Measurements from ENCODE around the gene GPR146. TPM values are rescaled to one million over a fixed set of nuclear protein-coding genes. Genes with fewer than 3 reads are reported as not detected.
A peak's percentile ranks its signal among the peaks of the same experiment; 100 is the strongest.
"Not testable (repeated sequence)": the region's sequence is repeated elsewhere in the genome, so short reads cannot be mapped to it uniquely, and the experiment has no call there.

Gene GPR146
- polyA plus RNA-seq, 3 donors: 2.8 to 5.9 (median 3.2) TPM

DNA sequence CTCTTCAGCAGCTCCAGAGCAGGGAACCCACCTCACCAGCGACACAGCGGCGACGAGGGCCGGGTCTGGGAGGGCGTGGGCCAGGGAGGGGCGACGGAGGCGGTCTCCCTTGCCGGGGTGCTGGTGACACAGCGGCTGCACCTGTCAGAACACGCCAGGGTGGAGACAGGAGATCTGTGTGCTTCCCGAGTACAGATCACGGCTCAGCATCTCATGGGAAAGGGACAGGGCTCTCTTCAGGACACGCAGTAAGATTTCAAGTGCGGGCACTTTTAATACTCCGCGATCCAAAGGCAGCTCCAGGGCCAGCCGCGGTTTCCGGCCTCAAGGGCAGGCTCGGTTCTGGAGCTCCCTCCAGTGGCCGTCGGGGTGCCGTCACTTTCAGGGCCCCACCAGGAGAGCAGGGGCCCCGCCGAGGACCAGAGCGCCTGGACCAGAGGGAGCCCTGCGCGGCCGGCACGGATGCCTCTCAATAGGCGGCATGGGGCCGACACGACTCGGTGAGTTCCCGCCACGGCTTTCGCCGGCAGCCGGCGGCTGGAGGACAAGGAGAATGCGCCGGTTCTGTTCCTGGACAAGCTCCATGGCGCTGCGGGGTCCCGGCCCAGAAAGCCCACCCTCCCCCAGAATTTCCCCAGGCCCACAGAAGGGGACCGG, 21.4 kb downstream of the GPR146 start:
- no peak for DNase-seq (ENCODE audit: extremely low read depth in 1 of 11, low read depth in 9 of 11, low spot score in 4 of 11)

DNA sequence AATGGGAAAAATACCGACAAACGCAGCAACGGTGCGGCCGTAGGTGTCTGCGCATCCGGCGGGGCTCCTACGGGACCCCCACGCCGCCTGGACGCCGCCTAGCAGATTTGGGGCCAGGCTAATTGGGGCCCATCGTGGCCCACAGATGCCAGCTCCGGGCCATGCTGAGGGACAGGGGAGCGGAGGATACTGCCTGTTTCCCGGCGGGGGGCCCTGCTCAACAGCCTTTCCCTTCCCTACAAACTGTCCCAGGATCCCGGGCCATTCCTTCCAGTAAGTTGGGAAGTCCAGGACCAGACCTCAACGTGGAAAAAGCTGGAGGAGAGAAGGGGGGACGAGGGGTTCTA, 21.9 kb downstream of the GPR146 start:
- DNase-seq (ENCODE audit: extremely low read depth in 1 of 11, low read depth in 9 of 11, low spot score in 4 of 11): no peak

DNA sequence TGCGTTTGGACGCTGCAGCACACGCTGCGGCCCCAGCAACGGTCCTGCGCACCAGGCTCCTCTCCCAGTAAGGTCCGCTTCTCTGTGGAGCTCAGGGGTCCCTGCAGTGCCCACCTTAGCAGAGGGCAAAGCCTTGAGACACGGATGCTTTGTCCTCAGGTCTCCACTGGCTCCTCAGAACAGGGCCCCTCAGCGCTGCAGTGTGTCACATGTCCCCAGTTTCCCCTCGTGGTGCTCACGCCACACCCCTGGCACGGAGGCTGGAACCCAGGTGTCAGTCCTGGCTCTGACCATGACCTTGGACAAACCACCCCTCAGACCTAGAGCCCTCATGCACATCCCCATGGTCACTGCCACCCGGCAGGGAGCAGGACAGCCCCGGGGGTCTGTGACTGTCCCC, 23.7 kb downstream of the GPR146 start:
- DNase-seq (ENCODE audit: extremely low read depth in 1 of 11, low read depth in 9 of 11, low spot score in 4 of 11): no peak

DNA sequence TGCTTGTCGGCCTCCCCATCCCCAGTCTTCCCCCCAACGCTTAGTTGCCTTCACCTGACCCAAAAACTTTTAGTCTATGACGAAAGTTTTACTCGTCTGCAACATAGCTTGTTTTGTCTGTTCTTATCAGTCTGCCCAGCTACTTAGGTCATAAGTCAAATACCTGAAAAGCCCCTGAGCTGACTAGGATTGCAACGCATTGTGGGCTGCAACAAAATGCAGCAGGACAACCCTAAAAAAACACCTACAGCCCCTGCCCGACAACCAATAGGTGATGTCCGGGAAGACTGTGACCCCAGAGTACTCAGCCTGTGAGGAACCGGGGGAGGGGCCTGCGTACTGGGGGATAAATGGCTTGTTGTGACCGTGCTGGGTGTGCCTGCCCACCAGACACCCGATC, 24.3 kb downstream of the GPR146 start:
- DNase-seq (ENCODE audit: extremely low read depth in 1 of 11, low read depth in 9 of 11, low spot score in 4 of 11): no peak

DNA sequence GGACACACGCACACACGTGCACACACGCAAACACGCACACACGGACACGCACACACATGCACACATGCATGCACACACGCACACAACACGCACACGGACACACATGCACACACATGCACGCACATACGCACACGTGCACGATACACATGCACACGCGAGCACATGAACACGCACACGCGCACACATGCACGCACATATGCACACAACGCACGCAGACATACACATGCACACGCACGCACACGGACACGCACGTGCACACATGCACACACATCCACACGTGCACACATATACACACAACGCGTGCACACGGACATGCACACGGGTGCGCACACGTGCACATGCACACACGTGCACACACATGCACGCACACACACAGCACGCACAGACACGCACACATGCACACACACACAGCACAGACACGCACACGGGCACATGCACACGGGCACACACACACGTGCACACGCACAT, 26.2 kb downstream of the GPR146 start:
- DNase-seq (ENCODE audit: extremely low read depth in 1 of 11, low read depth in 9 of 11, low spot score in 4 of 11): no peak

DNA sequence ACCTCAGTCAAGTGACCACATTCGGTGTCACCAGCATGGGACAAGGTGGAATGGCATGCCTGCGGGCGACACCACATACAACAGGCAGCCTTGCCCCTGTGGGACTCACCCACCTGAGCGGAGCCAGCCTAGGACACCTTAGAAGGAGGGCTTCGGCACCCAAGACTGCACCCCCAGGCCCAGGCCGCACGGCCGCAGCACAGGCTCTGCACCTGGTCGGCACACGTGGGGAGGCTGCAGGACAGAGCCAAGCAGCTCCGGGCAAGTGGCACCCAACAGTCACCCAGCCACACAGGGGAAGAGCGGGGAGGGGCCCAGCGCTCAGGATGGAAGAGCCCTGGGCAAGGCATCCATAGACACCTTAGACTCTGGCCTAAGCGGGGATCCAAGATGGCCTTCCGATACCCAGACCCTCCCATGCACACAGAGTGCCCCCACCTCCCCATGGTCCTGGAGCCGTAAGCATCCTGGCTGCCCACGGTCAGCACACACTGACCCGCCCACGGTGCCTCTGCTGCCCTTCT, 27.4 kb downstream of the GPR146 start:
- DNase-seq (ENCODE audit: extremely low read depth in 1 of 11, low read depth in 9 of 11, low spot score in 4 of 11): no peak

DNA sequence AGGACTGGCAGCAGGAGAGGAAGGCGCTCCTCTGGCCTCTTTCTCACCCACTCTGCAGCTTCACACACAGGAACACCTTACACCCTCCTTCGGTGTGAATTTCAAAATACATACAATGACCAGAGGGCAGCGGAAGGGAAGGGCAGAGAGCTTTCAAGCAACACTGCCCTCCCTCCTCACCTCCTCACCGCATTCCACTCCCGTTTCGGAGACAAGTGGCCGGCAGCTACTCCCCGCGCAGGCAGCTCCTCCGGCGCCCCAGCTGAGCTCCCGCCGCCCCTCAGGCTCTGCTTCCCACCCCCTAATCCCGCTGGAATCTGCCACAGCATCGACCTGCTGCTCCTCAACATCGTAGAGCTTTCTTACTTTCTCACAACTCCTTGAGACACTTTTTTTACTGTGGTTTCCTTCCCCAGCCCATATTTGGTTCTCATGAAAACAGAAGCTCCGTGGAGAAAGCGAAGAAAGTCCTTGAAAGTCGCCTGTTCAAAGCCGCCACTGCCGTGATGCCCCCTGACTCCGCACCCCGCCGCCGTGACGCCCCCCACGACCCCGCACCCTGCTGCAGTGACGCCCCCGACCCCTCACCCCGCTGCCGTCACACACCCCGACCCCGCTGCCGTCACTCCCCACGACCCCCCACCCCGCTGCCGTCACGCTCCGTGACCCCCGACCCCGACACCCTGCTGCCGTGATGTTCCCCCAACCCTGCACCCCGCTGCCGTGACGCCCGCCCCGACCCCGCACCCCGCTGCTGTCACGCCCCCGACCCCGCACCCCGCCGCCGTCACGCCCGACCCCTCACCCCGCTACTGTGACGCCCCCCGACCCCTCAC, 29.0 kb downstream of the GPR146 start:
- DNase-seq (ENCODE audit: extremely low read depth in 1 of 11, low read depth in 9 of 11, low spot score in 4 of 11): peak in 1 of 11 donors; percentile 53

DNA sequence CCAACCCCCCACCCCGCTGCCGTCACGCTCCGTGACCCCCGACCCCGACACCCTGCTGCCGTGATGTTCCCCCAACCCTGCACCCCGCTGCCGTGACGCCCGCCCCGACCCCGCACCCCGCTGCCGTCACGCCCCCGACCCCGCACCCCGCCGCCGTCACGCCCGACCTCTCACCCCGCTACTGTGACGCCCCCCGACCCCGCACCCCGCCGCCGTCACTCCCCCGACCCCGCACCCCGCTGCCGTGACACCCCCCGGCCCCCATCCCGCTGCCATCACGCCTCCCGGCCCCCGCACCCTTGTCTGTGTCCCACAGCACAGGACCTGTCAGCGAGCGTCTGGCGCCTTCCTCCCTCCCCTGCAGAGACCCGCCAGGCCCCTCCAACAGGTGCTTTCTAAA, 29.7 kb downstream of the GPR146 start:
- DNase-seq (ENCODE audit: extremely low read depth in 1 of 11, low read depth in 9 of 11, low spot score in 4 of 11): not testable (repeated sequence)

DNA sequence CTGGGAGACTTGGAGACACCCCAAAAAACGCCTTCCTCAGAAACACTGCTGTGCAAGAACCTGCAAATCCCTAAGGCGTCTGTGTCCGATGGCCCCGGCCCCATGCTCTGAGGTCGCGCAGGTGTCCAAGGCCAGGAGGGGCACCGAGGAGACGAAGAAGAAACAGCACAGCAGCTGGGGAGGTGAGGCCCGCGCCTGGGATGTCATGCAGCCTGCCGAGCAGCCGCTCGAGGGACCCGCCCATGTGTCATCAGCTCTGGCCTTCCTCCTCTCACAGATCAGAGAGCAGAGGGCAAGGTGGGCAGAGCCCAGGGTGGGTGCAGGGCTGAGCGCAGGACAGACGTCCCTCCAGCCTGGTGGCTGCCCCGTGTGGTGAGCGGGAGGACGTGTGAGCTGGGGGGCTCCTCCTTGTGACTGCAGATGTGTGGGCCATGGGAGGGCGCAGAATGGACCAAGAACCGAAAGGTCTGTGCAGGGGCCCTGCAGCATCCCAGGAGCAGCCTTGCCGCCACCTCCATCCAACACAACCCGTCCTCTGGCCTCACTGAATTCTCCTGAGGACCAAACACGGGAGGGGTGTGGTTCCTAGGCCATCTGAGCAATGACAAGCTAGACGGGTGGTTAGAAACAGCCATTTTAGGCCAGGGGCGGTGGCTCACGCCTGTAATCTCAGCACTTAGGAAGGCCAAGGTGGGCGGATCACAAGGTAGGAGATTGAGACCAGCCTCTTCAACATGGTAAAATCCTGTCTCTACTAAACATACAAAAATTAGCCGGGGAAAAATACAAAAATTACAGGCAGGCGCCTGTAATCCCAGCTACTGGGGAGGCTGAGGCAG, 30.5 kb downstream of the GPR146 start:
- no peak for DNase-seq (ENCODE audit: extremely low read depth in 1 of 11, low read depth in 9 of 11, low spot score in 4 of 11)

DNA sequence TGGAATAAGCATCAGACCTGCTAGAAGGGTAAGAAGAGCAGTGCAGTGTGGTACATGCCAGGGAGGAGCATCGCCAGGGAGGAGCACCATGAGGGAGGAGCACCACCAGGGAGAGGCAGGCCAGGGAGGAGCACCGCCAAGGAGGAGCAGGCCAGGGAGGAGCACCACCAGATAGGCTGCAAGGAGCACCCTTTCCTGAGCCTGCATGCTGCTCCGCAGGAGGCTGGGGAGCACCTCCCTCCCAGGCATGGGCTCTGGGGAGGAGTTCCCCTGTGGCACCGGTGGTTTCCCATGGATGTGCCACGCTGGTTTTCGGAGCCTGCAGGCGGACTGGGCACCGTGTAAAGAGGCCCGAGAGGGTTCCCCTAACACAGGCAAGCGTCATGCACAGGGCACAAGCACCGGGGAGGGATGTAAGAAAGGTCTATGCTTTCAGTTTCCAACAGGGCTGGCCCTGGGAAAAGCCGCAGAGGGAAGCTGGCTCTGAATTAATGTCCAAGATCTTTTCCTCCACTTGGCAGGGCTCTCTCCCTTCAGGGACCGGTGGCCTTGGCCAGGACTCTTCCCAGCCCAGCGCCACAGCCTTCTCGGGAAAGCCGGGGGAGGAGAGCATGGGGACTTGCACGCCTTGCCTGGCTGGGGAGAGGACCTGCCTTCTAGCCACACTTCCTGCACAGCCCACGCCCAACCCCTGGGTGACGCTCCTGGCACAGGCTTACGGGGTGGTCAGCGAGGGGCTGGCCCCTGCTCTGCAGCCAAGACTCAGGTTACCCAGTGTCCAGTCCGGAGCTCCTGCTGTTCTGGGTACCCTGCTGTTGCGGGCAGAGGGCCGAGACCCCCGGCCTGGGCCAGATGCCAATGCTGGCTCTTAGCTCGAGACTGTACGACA, 32.1 kb downstream of the GPR146 start:
- no peak for DNase-seq (ENCODE audit: extremely low read depth in 1 of 11, low read depth in 9 of 11, low spot score in 4 of 11)

DNA sequence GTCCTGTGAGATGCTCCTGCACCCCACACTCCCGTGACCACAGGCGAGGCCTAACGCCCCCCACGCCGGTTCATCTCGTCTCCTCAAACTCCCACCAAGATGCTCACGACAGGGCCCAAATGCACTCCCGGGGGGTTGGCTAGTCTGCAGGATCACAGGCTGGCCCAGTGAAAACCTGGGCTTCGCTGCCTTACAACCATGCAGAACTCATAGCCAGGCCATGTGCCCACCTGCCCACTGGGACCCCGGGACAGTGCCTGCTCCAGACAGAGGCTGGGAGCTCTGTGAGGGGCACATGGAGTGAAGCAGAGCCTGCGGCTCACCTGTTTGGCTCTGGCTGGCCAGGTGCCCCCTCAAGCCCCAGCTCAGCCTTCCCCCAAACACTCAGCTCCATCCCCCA, 34.2 kb downstream of the GPR146 start:
- DNase-seq (ENCODE audit: extremely low read depth in 1 of 11, low read depth in 9 of 11, low spot score in 4 of 11): no peak

DNA sequence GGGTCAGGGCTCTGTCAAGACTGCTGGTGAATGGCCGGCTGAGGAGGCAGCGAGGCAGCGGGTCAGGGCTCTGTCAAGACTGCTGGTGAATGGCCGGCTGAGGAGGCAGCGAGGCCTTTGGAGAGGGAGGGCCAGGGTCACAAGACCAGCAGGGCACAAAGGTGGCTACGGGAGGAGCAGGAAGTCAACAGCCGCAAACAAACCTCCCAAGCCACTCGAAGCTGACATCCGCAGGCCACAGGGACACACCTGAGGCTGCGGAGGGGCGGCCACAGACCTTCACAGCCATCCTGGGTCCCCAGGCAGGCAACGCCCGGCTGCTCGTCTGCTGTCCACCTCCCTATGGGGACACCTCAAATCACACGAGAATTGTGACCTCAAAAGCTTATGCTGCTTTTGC, 34.6 kb downstream of the GPR146 start:
- no peak for DNase-seq (ENCODE audit: extremely low read depth in 1 of 11, low read depth in 9 of 11, low spot score in 4 of 11)

DNA sequence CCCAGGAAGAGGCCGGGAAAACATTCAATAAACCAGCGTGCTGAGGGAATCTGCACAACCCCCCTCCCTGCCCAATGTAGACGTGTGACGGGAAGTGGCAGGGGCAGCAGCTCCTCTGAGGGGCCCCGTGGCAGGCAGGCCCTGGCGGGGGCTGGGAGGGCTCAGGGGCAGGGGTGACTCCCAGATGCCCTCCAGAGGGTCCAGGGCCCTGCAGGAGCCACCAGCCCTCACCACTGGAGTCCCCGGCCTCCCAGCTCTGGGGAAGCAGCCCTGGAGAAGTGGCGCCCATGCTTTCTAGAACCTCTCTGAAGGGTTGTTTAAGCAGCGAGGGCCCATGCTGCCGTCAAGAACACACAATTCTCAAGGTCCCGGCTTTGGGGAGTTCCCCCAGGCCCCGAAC, 35.2 kb downstream of the GPR146 start:
- no peak for DNase-seq (ENCODE audit: extremely low read depth in 1 of 11, low read depth in 9 of 11, low spot score in 4 of 11)

DNA sequence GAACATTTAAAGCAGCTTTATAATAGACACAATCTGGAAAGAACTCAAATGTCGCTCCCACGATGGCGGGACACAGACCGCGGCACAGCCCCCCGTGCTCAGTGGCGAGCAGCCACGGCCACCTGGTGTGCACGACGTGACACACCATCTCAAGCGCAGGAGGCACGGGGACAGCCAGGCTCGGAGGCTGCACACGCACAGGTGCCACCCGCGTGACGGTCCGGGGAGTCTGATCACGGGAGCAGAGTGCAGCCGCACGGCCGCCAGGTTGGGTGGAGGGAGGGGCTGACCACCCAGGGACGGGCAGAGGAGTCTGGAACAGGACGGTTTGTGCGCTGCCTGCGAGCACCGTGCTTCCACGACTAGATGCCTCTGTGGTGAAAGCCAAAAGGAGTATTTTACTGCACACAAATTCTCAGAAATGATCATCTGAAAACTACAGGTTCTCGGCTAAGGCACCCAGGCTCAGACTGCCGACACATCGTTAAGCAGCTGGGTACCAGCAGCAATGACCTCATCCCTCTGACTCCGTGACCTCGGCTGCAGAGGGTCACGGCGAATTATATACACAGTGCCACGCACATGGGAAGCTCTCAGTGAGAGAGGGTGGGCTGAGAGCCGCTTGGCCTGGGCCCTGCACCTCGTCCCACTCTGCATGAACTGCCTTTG, 36.0 kb downstream of the GPR146 start:
- DNase-seq (ENCODE audit: extremely low read depth in 1 of 11, low read depth in 9 of 11, low spot score in 4 of 11): no peak

DNA sequence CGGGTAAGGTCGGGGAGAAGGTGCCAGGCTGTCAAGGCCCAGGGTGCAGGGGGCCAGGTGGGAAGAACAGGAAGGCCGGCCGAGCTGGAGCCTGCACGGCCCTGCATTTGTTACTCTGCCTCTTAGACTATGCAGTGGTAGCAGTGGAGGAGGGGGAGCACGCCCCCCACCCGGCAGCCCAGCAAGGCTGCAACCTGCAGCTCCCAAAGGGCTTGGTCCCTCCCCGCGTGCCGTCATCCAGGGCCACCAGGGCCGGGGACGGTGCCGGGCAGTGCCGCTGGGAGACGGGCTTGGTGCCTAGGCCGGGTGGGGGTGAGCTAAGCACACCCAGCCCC, 36.5 kb downstream of the GPR146 start:
- no peak for DNase-seq (ENCODE audit: extremely low read depth in 1 of 11, low read depth in 9 of 11, low spot score in 4 of 11)

DNA sequence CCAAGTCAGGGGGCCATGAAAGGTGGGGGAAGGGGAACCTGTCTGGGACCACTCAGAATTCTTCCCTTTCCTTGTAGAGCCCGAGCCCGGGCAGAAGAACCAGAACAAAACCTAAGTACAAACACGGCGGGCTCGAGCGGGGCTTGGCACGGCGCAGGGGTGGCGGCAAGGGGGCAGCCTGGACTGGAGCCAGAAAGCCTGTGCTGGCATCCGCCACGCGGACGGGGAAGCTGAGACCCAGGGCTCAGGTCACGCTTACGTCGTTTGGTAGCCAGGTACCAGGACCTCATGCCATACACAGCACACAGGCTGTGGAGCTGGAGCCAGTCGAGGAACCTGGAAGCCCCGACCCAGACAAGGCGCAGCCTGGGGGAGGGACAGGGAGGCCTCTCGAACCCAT, 37.0 kb downstream of the GPR146 start:
- DNase-seq (ENCODE audit: extremely low read depth in 1 of 11, low read depth in 9 of 11, low spot score in 4 of 11): no peak

DNA sequence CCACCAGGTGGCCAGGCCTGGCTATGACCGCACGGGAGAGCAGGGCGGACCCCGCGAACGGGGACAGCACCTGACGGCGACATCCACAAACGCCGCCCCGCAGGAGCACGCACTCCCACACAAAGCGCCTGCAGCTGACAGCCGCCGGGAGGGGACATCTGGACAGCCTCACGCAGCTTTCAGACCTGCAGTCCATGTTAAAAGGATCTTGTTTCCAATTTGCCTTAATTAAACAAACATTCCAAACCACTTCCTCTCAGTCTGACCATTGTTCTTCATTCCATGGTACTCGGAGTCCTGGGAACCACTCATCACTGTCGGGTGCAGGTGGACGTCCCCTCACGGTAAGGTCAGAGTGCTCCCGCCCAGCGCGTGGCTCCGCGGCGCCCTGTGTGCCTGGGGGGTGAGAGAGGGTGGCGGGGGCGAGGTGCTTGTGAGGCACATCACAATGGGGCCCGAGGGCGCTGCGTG, 37.6 kb downstream of the GPR146 start:
- DNase-seq (ENCODE audit: extremely low read depth in 1 of 11, low read depth in 9 of 11, low spot score in 4 of 11): peak in 2 of 11 donors; percentile 31 to 39

Measured in renal cortex interstitium (tissue), 11 donors.